Testis (tissue), 3 donors: ENCODE measurements around the gene SSPN. TPM values are rescaled to one million over a fixed set of nuclear protein-coding genes. Genes with fewer than 3 reads are reported as not detected.

Experiments
- DNase-seq: peaks from one replicate; pipeline ENCODE4 v3.0.0-alpha.2; 2019
- H3K27ac ChIP-seq, 2 donors: fragments of 200-600 bp; sonication (generic); one replicate each; pipeline ENCODE4 v1.5.1; 2019
- H3K27me3 ChIP-seq: fragments of 200-600 bp; sonication (generic); one replicate; pipeline ENCODE4 v1.5.1; 2019
- H3K36me3 ChIP-seq: fragments of 200-600 bp; sonication (generic); one replicate; pipeline ENCODE4 v1.5.1; 2017; ENCODE audit warnings: low read depth; ENCODE audit errors: missing control alignments
- H3K4me1 ChIP-seq: fragments of 200-600 bp; sonication (generic); one replicate; pipeline ENCODE4 v1.5.1; 2019
- H3K4me3 ChIP-seq, 2 donors: fragments of 200-600 bp; sonication (generic); one replicate each; pipeline ENCODE4 v1.5.1; 2017 to 2019
- H3K9me3 ChIP-seq: fragments of 200-600 bp; sonication (generic); one replicate; pipeline ENCODE4 v1.5.1; 2017
- POLR2A ChIP-seq: fragments of 450-650 bp; IDR thresholded peaks from one replicate; pipeline ENCODE4 v1.6.1; 2017; ENCODE audit warnings: antibody characterized with exemption, mild to moderate bottlenecking, moderate library complexity
- WGBS, 2 donors: methylation state at CpG; one replicate each; pipeline ENCODE4 v1.1.5; 2018; 5-methylcytosine and 5-hydroxymethylcytosine counted together
- intact Hi-C: fragments of 100-400 bp; cut with DNase I; formaldehyde crosslinking; loops from one replicate; pipeline ENCODE4 v1.15.1; 2023; ENCODE audit warnings: low total_unique reads
- polyA plus RNA-seq: library from polyadenylated mRNA; stranded (reverse); fragments of 350-450 nt; fragmentation: Illumina TruSeq; extraction: RNeasy Lipid Tissue Mini Kit (QIAGEN cat#74804); gene quantifications from one replicate; pipeline ENCODE4 v1.2.3, GENCODE V29; 2014; ENCODE audit warnings: low read depth, low replicate concordance; ENCODE audit not compliant: insufficient read depth
- total RNA-seq, 2 donors: library from RNA; depleted of rRNA; stranded (reverse); fragments of >200 nt; gene quantifications; one replicate each; pipeline ENCODE4 v1.2.3, GENCODE V29; 2016
- TF ChIP-seq, protein P1 (sequence below), 3 experiments: fragments of 450-650 bp in 2 of 3; fragments of 200-600 bp in 1 of 3; sonication (generic) in 1 of 3; IDR thresholded peaks; one replicate each; pipeline ENCODE4 v1.5.1; 2016 to 2019; ENCODE audit warnings: antibody characterized with exemption in 3 of 3, mild to moderate bottlenecking in 2 of 3, moderate library complexity in 1 of 3

SSPN gene
- total and polyA plus RNA-seq, 3 donors from 2014 or later, result 17.8 to 41.6 (median 25.5) TPM

DNA sequence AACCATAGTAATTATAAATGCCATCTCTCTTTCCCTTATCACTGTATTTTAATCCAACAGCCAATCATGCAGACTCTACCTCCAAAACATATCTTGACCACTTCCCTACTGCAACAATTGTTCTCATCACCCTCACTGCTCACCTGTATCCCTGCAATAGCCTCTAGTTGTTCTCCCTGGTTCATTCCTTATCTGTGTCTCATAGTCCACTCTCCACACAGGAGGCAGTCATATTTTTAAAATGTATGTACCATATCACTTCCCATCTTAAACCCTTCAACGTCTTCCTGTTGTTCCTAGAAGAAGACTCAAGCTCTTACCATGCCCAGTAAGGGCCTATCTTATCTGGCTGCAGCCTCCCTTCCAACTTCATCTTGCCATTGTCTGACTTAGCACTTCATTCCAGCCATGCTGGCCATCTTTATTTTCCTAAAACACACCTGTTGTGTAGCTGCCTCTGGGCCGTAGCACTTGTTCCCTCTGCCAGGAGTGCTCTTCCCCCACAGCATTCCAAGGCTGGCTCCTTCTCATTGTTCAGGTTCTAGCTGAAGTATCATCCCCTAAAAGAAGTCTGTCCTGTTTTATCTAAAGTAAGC lies 42.8 kb upstream of the SSPN start:
- Histone ChIP-seq H3K27me3 (no peaks in the 10 kb centered on the region), H3K4me3 (no peak overlapping the region), H3K27ac (no peak overlapping the region), H3K36me3 (no peaks in the 10 kb centered on the region), H3K9me3 (no peaks in the 10 kb centered on the region), H3K4me1 (peaks cover 3% of the 10 kb centered on the region)
- 78% methylated on average over 2 of the region's 2 CpGs for WGBS, 2 donors
- TF ChIP-seq, protein P1, sequence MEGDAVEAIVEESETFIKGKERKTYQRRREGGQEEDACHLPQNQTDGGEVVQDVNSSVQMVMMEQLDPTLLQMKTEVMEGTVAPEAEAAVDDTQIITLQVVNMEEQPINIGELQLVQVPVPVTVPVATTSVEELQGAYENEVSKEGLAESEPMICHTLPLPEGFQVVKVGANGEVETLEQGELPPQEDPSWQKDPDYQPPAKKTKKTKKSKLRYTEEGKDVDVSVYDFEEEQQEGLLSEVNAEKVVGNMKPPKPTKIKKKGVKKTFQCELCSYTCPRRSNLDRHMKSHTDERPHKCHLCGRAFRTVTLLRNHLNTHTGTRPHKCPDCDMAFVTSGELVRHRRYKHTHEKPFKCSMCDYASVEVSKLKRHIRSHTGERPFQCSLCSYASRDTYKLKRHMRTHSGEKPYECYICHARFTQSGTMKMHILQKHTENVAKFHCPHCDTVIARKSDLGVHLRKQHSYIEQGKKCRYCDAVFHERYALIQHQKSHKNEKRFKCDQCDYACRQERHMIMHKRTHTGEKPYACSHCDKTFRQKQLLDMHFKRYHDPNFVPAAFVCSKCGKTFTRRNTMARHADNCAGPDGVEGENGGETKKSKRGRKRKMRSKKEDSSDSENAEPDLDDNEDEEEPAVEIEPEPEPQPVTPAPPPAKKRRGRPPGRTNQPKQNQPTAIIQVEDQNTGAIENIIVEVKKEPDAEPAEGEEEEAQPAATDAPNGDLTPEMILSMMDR (IDR thresholded peaks at IDR 0.05), result no peak
- TF ChIP-seq POLR2A, result no peak
- intact Hi-C loops, result no loop called here
- no peak for DNase-seq

DNA sequence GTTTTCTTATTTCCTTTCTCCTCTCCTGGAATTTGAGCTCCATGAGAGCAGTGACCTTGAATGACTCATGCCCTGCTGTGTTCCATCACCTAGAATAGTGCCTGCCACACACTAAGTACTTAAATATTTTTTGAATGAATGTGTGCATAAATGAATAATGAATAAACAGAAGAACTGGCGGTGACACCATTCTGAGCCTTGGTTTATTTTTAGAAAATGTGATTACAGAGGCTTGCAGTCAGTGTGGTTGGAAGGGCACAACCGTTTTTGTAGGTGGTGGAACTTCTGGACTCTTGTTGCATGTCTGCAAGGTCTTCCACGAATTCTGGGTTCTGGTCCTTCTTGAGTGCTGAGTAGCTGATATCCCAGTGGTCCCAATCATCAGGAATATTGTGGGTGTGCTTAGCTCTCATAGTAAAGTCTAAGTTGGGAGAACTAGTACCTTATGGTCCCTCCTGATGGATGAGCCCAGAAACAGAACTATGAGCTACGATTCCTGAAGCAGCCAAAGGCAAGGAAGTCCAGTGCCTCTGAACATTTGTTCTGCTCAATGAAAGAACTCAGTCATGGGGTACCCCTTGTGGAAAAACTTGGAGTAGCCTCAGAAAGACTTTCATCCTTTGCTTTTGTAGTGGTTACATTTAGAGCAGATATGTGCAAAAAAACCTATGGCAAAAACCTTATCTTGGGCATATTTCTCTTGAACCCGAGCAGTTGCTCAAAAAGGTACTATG lies 41.8 kb upstream of the SSPN start:
- Histone ChIP-seq H3K27ac (no peak overlapping the region), H3K4me1 (peaks cover 3% of the 10 kb centered on the region), H3K27me3 (no peaks in the 10 kb centered on the region), H3K9me3 (no peaks in the 10 kb centered on the region), H3K36me3 (no peaks in the 10 kb centered on the region), H3K4me3 (no peak overlapping the region)
- intact Hi-C loops, result no loop called here
- 46 to 56% methylated on average over 5 of the region's 5 CpGs for WGBS, 2 donors
- no peak for DNase-seq
- TF ChIP-seq, protein P1 (IDR thresholded peaks at IDR 0.05), result peak in 1 of 3 experiments; percentile 6
- no peak for TF ChIP-seq POLR2A

DNA sequence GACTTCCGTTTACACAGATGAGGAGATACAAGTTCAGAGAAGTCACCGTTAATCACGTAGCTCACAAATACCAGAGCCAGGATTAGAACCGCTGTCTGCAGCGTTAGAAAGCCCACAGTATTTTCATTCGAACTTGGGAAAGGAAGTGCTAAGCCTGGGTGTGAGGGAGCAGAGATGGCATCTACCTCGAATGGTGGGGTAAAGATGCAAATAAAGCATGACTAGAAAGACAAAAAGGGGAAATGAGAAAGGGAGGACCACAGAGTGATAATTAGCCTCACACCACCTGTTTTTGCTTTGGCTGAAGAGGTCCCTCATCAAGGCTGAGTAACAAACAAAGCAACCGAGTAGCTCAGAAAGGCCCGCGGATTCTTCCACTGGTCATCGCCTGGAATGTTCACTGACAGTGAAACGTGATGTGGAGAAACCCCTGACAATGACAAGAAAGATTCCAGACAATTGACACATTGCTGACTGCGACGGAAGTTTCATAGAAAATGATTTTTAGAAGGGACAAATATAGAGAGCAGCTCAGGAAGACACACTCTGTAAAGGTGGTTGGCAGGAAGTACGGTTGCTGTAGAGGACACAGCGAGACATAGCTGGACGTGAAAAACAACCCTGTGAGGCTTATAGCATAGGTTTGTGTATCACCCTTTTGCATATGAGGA lies 39.0 kb upstream of the SSPN start:
- H3K27me3 ChIP-seq, result no peaks in the 10 kb centered on the region
- peaks cover 3% of the 10 kb centered on the region for H3K4me1 ChIP-seq
- H3K27ac ChIP-seq, result no peak overlapping the region
- intact Hi-C loops, result no loop called here
- WGBS, 2 donors, result 81 to 87% methylated on average over 17 of the region's 17 CpGs
- H3K36me3 ChIP-seq, result no peaks in the 10 kb centered on the region
- no peak overlapping the region for H3K4me3 ChIP-seq
- DNase-seq, result no peak
- no peak for TF ChIP-seq POLR2A
- TF ChIP-seq, protein P1 (IDR thresholded peaks at IDR 0.05), result no peak
- no peaks in the 10 kb centered on the region for H3K9me3 ChIP-seq

DNA sequence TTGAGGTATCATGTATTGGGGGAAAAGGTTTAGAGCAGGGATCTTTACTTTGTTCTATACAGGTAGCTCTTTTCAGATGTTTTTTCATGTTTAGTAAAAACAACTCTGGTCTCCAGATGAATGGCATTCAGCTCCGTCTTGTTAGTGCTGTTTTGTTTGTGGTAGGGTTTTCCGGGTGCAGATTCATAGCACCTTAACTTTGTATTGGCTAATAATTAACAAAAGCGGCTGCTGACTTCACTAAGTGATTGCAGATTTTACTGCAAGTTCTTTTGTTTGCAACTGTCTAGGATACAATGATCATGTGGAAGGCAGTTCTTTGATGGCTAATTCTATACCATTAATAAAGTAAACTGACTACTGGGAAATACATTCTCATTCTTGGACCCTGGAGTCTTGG lies 38.4 kb upstream of the SSPN start:
- Histone ChIP-seq H3K9me3 (no peaks in the 10 kb centered on the region), H3K4me1 (peaks cover 3% of the 10 kb centered on the region), H3K4me3 (no peak overlapping the region), H3K36me3 (no peaks in the 10 kb centered on the region), H3K27ac (no peak overlapping the region), H3K27me3 (no peaks in the 10 kb centered on the region)
- TF ChIP-seq, protein P1 (IDR thresholded peaks at IDR 0.05), result no peak
- no peak for TF ChIP-seq POLR2A
- intact Hi-C loops, result no loop called here
- no peak for DNase-seq
- WGBS, 2 donors, result 63 to 65% methylated on average over 3 of the region's 3 CpGs
